Peyer's patch (tissue), 4 donors: ENCODE data around the gene LRRC1. TPM values are rescaled to one million over a fixed set of nuclear protein-coding genes. Genes with fewer than 3 reads are reported as not detected.

Source experiments
- DNase-seq, 3 donors: peaks; one replicate each; pipeline ENCODE4 v3.0.0-alpha.2; 2017 to 2019
- H3K27ac ChIP-seq, 4 donors: fragments of 200-600 bp; sonication (generic); one replicate each; pipeline ENCODE4 v1.5.1; 2016 to 2019
- H3K27me3 ChIP-seq, 2 donors: fragments of 200-600 bp; sonication (generic); one replicate each; pipeline ENCODE4 v1.5.1; 2019
- H3K36me3 ChIP-seq, 3 donors: fragments of 200-600 bp; sonication (generic); one replicate each; pipeline ENCODE4 v1.5.1; 2016 to 2019
- H3K4me1 ChIP-seq, 4 donors: fragments of 200-600 bp; sonication (generic); one replicate each; pipeline ENCODE4 v1.5.1; 2016 to 2019
- H3K4me3 ChIP-seq, 4 donors: fragments of 200-600 bp; sonication (generic); 1 replicate in 3 of 4; 2 replicates in 1 of 4; pipeline ENCODE4 v1.5.1; 2016 to 2019; ENCODE audit warnings: mild to moderate bottlenecking in 1 of 4
- H3K9me3 ChIP-seq, 4 donors: fragments of 200-600 bp; sonication (generic); one replicate each; pipeline ENCODE4 v1.5.1; 2016 to 2019; ENCODE audit warnings: mild to moderate bottlenecking in 1 of 4
- POLR2A ChIP-seq, 2 donors: fragments of 450-650 bp; IDR thresholded peaks; one replicate each; pipeline ENCODE4 v1.5.1; 2017; ENCODE audit warnings: antibody characterized with exemption in 2 of 2, mild to moderate bottlenecking in 2 of 2, moderate library complexity in 2 of 2
- total RNA-seq, 4 donors: library from RNA; depleted of rRNA; stranded (reverse); fragments of >200 nt; gene quantifications; one replicate each; pipeline ENCODE4 v1.1.0, GENCODE V29; 2016
- TF ChIP-seq, protein P1 (sequence below), 6 experiments: fragments of 450-650 bp in 4 of 6; fragments of 200-600 bp in 2 of 6; sonication (generic) in 1 of 6; IDR thresholded peaks; one replicate each; pipeline ENCODE4 v1.5.1; 2017 to 2019; ENCODE audit warnings: antibody characterized with exemption in 6 of 6, mild to moderate bottlenecking in 3 of 6, moderate library complexity in 1 of 6

LRRC1 gene
- total RNA-seq, 4 donors from 2014 or later: 37.1 to 63.6 (median 49.8) TPM

DNA sequence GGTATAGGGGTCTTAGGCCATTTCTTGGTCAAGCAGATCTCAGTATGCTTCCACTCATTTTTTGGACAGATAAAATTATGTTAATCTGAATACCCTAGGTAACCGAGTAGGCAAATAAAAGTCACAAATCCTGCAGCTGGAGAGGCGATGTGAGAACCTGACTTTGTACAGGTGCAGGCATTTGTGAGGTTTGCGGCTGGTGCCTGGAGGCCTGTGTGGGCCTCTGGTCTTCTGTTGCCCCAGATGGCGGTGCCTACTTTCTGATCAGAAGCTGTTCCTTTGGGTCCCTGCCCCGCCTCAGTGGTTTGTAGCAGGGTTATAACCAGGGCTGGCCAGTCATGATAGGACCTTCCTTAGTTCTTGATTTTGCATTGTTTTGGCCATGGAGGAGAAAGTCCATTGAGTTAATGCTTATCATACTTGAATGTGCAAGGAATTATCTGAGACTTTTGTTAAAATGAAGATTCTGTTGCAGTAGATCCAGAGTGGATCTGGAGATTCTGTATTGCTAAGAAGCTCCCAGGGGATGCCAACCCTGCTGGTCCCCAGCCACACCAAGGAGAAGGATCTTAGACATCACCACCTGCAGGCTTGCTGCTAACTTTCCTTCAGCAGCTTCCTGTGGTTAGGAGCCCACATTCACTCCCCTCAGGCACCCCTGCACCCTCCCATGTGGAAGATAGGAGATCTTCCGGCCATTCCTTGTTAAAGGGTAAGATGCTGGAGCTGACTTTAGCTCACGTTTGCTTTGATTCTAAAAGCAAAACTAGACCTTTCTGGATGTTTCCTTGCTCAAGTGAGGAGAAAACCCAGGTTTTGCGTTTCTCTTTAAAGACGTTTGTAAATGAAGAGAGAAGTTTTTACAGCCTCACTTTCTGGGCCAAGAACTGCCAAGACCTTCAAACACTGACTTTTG, 50.7 kb downstream of the LRRC1 start:
- H3K4me1 ChIP-seq: no peaks in the 10 kb centered on the region
- H3K36me3 ChIP-seq: no peaks in the 10 kb centered on the region
- TF ChIP-seq, protein P1, sequence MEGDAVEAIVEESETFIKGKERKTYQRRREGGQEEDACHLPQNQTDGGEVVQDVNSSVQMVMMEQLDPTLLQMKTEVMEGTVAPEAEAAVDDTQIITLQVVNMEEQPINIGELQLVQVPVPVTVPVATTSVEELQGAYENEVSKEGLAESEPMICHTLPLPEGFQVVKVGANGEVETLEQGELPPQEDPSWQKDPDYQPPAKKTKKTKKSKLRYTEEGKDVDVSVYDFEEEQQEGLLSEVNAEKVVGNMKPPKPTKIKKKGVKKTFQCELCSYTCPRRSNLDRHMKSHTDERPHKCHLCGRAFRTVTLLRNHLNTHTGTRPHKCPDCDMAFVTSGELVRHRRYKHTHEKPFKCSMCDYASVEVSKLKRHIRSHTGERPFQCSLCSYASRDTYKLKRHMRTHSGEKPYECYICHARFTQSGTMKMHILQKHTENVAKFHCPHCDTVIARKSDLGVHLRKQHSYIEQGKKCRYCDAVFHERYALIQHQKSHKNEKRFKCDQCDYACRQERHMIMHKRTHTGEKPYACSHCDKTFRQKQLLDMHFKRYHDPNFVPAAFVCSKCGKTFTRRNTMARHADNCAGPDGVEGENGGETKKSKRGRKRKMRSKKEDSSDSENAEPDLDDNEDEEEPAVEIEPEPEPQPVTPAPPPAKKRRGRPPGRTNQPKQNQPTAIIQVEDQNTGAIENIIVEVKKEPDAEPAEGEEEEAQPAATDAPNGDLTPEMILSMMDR (IDR thresholded peaks at IDR 0.05): no peak
- TF ChIP-seq POLR2A (IDR thresholded peaks at IDR 0.05): no peak
- no peaks in the 10 kb centered on the region for H3K9me3 ChIP-seq
- H3K4me3 ChIP-seq: no peak overlapping the region
- no peaks in the 10 kb centered on the region for H3K27me3 ChIP-seq
- no peak for DNase-seq
- H3K27ac ChIP-seq: no peak overlapping the region

DNA sequence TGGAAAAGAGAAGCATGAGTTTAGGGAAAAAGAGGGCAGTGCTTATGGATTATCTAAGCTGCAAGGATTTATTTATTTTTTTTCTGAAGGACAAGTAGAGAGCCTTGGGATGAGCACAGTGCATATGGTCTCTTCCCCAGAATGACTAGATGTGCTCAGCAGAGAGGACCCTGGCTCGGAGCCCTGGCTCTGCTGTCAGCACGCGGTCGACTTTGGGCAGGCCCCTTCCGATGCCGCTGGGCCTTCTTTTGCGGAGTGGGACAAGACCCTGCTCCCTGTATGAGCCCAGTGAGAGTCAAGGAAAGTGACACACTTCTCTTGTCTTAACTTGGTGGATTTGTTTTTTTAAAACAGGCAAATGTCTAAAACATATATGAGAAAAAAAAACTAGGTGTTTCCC, 51.4 kb downstream of the LRRC1 start:
- TF ChIP-seq, protein P1 (IDR thresholded peaks at IDR 0.05): no peak
- TF ChIP-seq POLR2A (IDR thresholded peaks at IDR 0.05): no peak
- no peak for DNase-seq
- Histone ChIP-seq H3K36me3 (no peaks in the 10 kb centered on the region), H3K27ac (no peak overlapping the region), H3K27me3 (no peaks in the 10 kb centered on the region), H3K4me3 (no peak overlapping the region), H3K9me3 (no peaks in the 10 kb centered on the region), H3K4me1 (no peaks in the 10 kb centered on the region)

DNA sequence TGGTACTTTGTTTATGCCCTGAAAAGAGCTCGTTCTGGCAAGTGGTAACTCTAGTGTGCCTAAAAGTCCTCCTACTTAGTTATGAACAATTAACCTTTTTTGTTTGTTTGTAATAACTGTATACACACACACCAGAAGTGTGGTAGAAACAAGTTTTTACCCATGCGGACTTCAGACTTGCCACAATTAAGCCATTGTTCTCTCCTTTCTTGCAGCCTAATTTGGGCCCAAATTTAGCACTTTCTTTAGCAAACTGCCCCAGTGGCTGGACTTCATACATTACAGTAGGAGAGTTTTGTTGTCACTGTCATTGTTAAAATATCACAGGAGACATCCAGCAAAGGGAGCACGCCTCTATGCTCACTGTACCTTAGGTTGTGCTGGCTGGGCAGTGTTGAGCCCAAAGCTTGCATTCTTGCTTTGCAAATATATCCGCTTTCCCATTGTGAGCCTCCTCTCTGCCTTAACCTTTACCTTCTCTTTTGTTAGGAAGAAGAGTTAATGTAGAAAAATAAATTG, 53.0 kb downstream of the LRRC1 start:
- DNase-seq: no peak
- TF ChIP-seq, protein P1 (IDR thresholded peaks at IDR 0.05): no peak
- TF ChIP-seq POLR2A (IDR thresholded peaks at IDR 0.05): no peak

DNA sequence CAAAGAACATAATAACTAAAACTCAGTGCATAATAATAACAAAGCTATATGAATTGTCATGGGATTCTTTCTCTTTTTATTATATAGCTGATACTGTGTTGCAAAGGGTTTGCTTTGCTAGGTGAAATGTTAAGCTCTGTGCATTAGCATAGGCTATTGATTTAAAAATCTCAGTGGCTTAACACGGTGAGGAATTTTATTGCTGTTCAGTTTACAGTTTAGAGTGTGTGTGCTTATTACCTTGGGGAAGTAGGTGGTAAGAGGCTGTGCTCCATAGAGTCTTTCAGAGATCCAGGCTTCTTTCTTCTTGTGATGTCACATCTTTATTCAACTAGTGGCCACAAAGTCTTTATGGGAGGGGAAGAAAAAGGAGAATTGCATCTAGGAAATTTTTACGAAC, 55.7 kb downstream of the LRRC1 start:
- no peaks in the 10 kb centered on the region for H3K9me3 ChIP-seq
- no peak for TF ChIP-seq POLR2A (IDR thresholded peaks at IDR 0.05)
- TF ChIP-seq, protein P1 (IDR thresholded peaks at IDR 0.05): no peak
- peaks cover 0 to 7% (median 0%) of the 10 kb centered on the region in 4 donors for H3K4me1 ChIP-seq
- H3K27me3 ChIP-seq: no peaks in the 10 kb centered on the region
- H3K4me3 ChIP-seq: no peak overlapping the region
- no peak for DNase-seq
- H3K27ac ChIP-seq: no peak overlapping the region
- H3K36me3 ChIP-seq: no peaks in the 10 kb centered on the region

More for the DNA sequence above, 53.0 kb downstream of the LRRC1 start:
- Histone ChIP-seq H3K4me3 (no peak overlapping the region), H3K27ac (no peak overlapping the region), H3K36me3 (no peaks in the 10 kb centered on the region), H3K27me3 (no peaks in the 10 kb centered on the region), H3K9me3 (no peaks in the 10 kb centered on the region), H3K4me1 (no peaks in the 10 kb centered on the region)

DNA sequence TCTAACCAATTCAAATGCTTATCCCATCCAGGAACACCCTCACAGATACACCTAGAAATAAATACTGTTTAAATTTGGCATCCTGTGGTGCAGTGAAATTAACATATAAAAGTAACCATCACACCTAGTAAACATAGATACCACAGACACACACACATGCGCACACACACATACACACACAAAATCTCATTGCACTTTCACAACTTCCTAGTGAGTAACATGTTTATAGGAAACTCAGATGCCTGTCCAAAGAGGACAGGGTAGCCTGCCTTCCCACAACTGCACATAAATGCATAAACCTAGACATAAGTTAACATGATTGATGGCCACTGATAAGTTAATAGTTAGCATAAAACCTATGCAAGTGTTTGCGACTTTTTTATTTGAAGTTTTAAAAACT, 56.8 kb downstream of the LRRC1 start:
- H3K4me3 ChIP-seq: no peak overlapping the region
- H3K27ac ChIP-seq: no peak overlapping the region
- TF ChIP-seq, protein P1 (IDR thresholded peaks at IDR 0.05): no peak
- TF ChIP-seq POLR2A (IDR thresholded peaks at IDR 0.05): no peak
- no peaks in the 10 kb centered on the region for H3K9me3 ChIP-seq
- no peaks in the 10 kb centered on the region for H3K27me3 ChIP-seq
- H3K4me1 ChIP-seq: peaks cover 0 to 8% (median 0%) of the 10 kb centered on the region in 4 donors
- H3K36me3 ChIP-seq: no peaks in the 10 kb centered on the region
- no peak for DNase-seq
